ENCODE measurements around the gene PNCK.

- TF ChIP-seq POLR2A (IDR thresholded peaks at IDR 0.05; ENCODE audit: low read length) (no peak), GATA1 (IDR thresholded peaks at IDR 0.05; ENCODE audit: low read depth, low read length) (no peak)
These were observed 41.0 kb downstream of the PNCK start for GRCh38 chrX:153632595-153632946.

Data from erythroblast (primary cell).